ENCODE results near the gene PLA2G2F. TPM values are rescaled to one million over a fixed set of nuclear protein-coding genes. Genes with fewer than 3 reads are reported as not detected.

Gene PLA2G2F
- total and polyA plus RNA-seq, 2 of the 13 experiments (the other 11 are each of a cell fraction or from before 2014, with no cell fraction given) = not detected

DNA sequence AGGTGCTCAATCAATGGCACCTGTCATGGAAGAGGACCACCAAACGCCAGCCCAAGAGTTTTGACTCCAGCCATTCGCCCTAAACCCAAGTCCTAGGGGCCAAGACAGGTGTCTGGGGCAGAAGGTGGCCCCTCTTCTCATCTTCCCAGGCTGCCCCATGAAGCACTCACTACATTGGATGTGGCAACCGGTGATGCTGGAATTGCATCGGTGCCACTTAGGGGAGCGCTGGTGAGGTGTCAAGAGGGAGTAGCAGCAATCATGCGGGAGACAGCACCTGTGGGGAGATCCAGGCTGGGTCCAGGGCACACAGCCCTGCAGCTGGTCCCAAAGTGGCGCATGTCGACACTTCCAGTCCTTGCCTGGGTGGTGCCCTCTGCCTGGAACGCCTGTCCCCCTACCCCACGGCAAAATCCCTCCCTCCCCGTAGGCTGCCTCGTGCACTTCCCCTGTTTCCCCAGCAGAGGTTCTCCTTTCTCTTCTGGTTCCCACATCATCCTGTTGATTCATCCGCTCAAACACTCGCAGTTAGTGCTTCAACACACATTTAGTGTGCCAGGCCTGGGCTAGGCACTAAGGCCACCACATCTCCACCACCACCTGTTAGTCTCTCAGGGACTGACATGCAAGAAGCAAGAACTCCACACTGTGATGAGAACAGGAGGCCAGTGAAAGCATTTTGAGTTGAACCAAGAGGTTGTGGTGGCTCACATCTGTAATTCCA is 38.3 kb upstream of the PLA2G2F start (continued):
- TF ChIP-seq, protein P1, sequence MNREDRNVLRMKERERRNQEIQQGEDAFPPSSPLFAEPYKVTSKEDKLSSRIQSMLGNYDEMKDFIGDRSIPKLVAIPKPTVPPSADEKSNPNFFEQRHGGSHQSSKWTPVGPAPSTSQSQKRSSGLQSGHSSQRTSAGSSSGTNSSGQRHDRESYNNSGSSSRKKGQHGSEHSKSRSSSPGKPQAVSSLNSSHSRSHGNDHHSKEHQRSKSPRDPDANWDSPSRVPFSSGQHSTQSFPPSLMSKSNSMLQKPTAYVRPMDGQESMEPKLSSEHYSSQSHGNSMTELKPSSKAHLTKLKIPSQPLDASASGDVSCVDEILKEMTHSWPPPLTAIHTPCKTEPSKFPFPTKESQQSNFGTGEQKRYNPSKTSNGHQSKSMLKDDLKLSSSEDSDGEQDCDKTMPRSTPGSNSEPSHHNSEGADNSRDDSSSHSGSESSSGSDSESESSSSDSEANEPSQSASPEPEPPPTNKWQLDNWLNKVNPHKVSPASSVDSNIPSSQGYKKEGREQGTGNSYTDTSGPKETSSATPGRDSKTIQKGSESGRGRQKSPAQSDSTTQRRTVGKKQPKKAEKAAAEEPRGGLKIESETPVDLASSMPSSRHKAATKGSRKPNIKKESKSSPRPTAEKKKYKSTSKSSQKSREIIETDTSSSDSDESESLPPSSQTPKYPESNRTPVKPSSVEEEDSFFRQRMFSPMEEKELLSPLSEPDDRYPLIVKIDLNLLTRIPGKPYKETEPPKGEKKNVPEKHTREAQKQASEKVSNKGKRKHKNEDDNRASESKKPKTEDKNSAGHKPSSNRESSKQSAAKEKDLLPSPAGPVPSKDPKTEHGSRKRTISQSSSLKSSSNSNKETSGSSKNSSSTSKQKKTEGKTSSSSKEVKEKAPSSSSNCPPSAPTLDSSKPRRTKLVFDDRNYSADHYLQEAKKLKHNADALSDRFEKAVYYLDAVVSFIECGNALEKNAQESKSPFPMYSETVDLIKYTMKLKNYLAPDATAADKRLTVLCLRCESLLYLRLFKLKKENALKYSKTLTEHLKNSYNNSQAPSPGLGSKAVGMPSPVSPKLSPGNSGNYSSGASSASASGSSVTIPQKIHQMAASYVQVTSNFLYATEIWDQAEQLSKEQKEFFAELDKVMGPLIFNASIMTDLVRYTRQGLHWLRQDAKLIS (CRISPR knock-in tag; IDR thresholded peaks at IDR 0.05) = no peak
- no peak for TF ChIP-seq PRPF4 (IDR thresholded peaks at IDR 0.05; ENCODE audit: low read depth, low read length, poor library complexity, severe bottlenecking)
- no peak for TF ChIP-seq HOXA5 (CRISPR knock-in tag; IDR thresholded peaks at IDR 0.05)
- no peak for TF ChIP-seq AHR (CRISPR knock-in tag; IDR thresholded peaks at IDR 0.05)
- TF ChIP-seq, protein P2, sequence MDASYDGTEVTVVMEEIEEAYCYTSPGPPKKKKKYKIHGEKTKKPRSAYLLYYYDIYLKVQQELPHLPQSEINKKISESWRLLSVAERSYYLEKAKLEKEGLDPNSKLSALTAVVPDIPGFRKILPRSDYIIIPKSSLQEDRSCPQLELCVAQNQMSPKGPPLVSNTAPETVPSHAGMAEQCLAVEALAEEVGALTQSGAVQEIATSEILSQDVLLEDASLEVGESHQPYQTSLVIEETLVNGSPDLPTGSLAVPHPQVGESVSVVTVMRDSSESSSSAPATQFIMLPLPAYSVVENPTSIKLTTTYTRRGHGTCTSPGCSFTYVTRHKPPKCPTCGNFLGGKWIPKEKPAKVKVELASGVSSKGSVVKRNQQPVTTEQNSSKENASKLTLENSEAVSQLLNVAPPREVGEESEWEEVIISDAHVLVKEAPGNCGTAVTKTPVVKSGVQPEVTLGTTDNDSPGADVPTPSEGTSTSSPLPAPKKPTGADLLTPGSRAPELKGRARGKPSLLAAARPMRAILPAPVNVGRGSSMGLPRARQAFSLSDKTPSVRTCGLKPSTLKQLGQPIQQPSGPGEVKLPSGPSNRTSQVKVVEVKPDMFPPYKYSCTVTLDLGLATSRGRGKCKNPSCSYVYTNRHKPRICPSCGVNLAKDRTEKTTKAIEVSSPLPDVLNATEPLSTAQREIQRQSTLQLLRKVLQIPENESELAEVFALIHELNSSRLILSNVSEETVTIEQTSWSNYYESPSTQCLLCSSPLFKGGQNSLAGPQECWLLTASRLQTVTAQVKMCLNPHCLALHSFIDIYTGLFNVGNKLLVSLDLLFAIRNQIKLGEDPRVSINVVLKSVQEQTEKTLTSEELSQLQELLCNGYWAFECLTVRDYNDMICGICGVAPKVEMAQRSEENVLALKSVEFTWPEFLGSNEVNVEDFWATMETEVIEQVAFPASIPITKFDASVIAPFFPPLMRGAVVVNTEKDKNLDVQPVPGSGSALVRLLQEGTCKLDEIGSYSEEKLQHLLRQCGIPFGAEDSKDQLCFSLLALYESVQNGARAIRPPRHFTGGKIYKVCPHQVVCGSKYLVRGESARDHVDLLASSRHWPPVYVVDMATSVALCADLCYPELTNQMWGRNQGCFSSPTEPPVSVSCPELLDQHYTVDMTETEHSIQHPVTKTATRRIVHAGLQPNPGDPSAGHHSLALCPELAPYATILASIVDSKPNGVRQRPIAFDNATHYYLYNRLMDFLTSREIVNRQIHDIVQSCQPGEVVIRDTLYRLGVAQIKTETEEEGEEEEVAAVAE (CRISPR knock-in tag; IDR thresholded peaks at IDR 0.05; ENCODE audit: borderline replicate concordance) = no peak
- TF ChIP-seq, protein P3, sequence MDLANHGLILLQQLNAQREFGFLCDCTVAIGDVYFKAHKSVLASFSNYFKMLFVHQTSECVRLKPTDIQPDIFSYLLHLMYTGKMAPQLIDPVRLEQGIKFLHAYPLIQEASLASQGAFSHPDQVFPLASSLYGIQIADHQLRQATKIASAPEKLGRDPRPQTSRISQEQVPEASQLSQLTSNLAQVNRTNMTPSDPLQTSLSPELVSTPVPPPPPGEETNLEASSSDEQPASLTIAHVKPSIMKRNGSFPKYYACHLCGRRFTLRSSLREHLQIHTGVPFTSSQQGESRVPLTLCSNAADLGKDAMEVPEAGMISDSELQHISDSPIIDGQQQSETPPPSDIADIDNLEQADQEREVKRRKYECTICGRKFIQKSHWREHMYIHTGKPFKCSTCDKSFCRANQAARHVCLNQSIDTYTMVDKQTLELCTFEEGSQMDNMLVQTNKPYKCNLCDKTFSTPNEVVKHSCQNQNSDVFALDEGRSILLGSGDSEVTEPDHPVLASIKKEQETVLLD (CRISPR knock-in tag; IDR thresholded peaks at IDR 0.05; ENCODE audit: low read depth) = no peak
- TF ChIP-seq ZNF724P (CRISPR knock-in tag; IDR thresholded peaks at IDR 0.05; ENCODE audit: borderline replicate concordance) = no peak
- TF ChIP-seq SNAPC2 (CRISPR knock-in tag; IDR thresholded peaks at IDR 0.05) = no peak
- no peak for TF ChIP-seq AGO1 (IDR thresholded peaks at IDR 0.05; ENCODE audit: low read depth, low read length, poor library complexity, severe bottlenecking)
- no peak for TF ChIP-seq CHD4 (IDR thresholded peaks at IDR 0.05; ENCODE audit: borderline replicate concordance, low read length)
- no peak for TF ChIP-seq NONO (IDR thresholded peaks at IDR 0.05)
- TF ChIP-seq NONO (CRISPR knock-in tag; conservative IDR thresholded peaks at IDR 0.05) = no peak
- TF ChIP-seq ZNF10 (CRISPR knock-in tag; IDR thresholded peaks at IDR 0.05; ENCODE audit: borderline replicate concordance, low read depth) = no peak
- no peak for TF ChIP-seq NR2F2 (IDR thresholded peaks at IDR 0.05; ENCODE audit: borderline replicate concordance, low read depth)
- TF ChIP-seq, protein P4, sequence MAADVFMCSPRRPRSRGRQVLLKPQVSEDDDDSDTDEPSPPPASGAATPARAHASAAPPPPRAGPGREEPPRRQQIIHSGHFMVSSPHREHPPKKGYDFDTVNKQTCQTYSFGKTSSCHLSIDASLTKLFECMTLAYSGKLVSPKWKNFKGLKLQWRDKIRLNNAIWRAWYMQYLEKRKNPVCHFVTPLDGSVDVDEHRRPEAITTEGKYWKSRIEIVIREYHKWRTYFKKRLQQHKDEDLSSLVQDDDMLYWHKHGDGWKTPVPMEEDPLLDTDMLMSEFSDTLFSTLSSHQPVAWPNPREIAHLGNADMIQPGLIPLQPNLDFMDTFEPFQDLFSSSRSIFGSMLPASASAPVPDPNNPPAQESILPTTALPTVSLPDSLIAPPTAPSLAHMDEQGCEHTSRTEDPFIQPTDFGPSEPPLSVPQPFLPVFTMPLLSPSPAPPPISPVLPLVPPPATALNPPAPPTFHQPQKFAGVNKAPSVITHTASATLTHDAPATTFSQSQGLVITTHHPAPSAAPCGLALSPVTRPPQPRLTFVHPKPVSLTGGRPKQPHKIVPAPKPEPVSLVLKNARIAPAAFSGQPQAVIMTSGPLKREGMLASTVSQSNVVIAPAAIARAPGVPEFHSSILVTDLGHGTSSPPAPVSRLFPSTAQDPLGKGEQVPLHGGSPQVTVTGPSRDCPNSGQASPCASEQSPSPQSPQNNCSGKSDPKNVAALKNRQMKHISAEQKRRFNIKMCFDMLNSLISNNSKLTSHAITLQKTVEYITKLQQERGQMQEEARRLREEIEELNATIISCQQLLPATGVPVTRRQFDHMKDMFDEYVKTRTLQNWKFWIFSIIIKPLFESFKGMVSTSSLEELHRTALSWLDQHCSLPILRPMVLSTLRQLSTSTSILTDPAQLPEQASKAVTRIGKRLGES (CRISPR knock-in tag; IDR thresholded peaks at IDR 0.05; ENCODE audit: borderline replicate concordance) = no peak
- no peak for TF ChIP-seq ZNF101 (CRISPR knock-in tag; IDR thresholded peaks at IDR 0.05; ENCODE audit: borderline replicate concordance, low read depth)
- no peak for TF ChIP-seq NFYC (CRISPR knock-in tag; IDR thresholded peaks at IDR 0.05)
